Gastrocnemius medialis (tissue), 4 donors: ENCODE data around the gene SPSB4.

Experiments
- CTCF ChIP-seq, 5 experiments: fragments of 450-650 bp in 3 of 5; fragments of 200-600 bp in 2 of 5; sonication (generic) in 2 of 5; IDR thresholded peaks in 4 of 5; conservative IDR thresholded peaks in 1 of 5; 1 replicate in 4 of 5; 2 replicates in 1 of 5; pipeline ENCODE4 v1.5.1; 2016 to 2019; ENCODE audit warnings: antibody characterized with exemption in 5 of 5, mild to moderate bottlenecking in 3 of 5, moderate library complexity in 3 of 5
- POLR2A ChIP-seq, 2 donors: fragments of 450-650 bp; IDR thresholded peaks; one replicate each; pipeline ENCODE4 v1.6.1; 2017; ENCODE audit warnings: antibody characterized with exemption in 2 of 2, mild to moderate bottlenecking in 2 of 2, moderate library complexity in 2 of 2

DNA sequence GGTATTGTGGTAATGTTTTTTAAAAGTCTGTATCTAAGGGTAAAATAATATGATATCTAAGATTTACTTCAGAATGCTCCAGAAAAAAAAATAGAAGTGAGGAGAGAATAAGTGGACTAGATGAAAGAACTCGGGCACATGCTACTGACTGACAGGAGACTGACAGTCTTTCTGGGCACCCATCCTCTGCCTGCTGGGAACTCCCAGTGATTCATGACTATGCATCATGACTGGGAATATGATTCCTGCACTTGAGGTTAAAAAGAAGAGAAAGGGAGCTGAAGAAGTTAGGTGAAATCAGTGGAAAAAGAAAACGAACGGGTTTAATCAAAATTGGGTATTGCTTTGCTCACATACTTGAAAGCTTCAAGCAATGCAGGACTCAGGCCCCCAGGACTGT, 35.7 kb upstream of the SPSB4 start:
- TF ChIP-seq CTCF (IDR thresholded peaks at IDR 0.05 in 4 of 5, conservative IDR thresholded peaks at IDR 0.05 in 1 of 5) (no peak), POLR2A (IDR thresholded peaks at IDR 0.05) (no peak)
